ENCODE measurements around the gene FLAD1. TPM values are rescaled to one million over a fixed set of nuclear protein-coding genes. Genes with fewer than 3 reads are reported as not detected.
A peak's percentile ranks its signal among the peaks of the same experiment; 100 is the strongest.

FLAD1 gene
- total and polyA plus RNA-seq, 2 of the 8 experiments (the other 6 are each of a cell fraction or from before 2014, with no cell fraction given) = 104 to 143 TPM

GRCh38 chr1:154974808-154975408, 8.2 kb upstream of the FLAD1 start (continued):
- no peak for TF ChIP-seq CHD7 (IDR thresholded peaks at IDR 0.05; ENCODE audit: insufficient replicate concordance, low read length)
- peak; percentile 91 for TF ChIP-seq NRF1 (IDR thresholded peaks at IDR 0.05; ENCODE audit: low read depth, low read length)
- TF ChIP-seq SIRT6 (IDR thresholded peaks at IDR 0.05; ENCODE audit: low read length) = no peak
- TF ChIP-seq CBX8 (IDR thresholded peaks at IDR 0.05; ENCODE audit: borderline replicate concordance, low read depth, low read length) = no peak
- TF ChIP-seq TAF1 (IDR thresholded peaks at IDR 0.05; ENCODE audit: low read depth, low read length) = peak; percentile 74; the same call in 1 of the 2 replicates
- TF ChIP-seq RNF2 (IDR thresholded peaks at IDR 0.05; ENCODE audit: borderline replicate concordance, low read depth, low read length, missing control alignments, poor library complexity, severe bottlenecking) = no peak
- TF ChIP-seq TAF7 (optimal IDR thresholded peaks at IDR 0.05; ENCODE audit: borderline replicate concordance, low read depth, low read length) = peak; percentile 8
- TF ChIP-seq JUND (IDR thresholded peaks at IDR 0.05; ENCODE audit: low read length) = 0 out of 2 replicates have a peak, but pooled peaks have one; percentile 56
- TF ChIP-seq MAX (IDR thresholded peaks at IDR 0.05) = peak; percentile 67
- no peak; the same call in 1 of the 2 replicates for TF ChIP-seq PHF8 (conservative IDR thresholded peaks at IDR 0.05; ENCODE audit: low read depth, low read length)

Data from H1 (cell line).